H9 (cell line): Measurements from ENCODE around the gene OSM. TPM values are rescaled to one million over a fixed set of nuclear protein-coding genes. Genes with fewer than 3 reads are reported as not detected.

Experiments used
- DNase-seq: peaks from one replicate; pipeline ENCODE4 v3.0.0-alpha.2; 2017
- H2AFZ ChIP-seq: one replicate; pipeline ENCODE4 v1.6.1; 2013; ENCODE audit warnings: mild to moderate bottlenecking, low read length, control low read depth, moderate library complexity
- H2AK5ac ChIP-seq: 2 replicates; pipeline ENCODE4 v1.6.1; 2013; ENCODE audit warnings: low read length, control low read depth, mixed read lengths; ENCODE audit not compliant: insufficient read length
- H2BK120ac ChIP-seq: one replicate; pipeline ENCODE4 v1.6.1; 2013; ENCODE audit warnings: low read depth, mild to moderate bottlenecking, low read length, control low read depth, inconsistent platforms; ENCODE audit not compliant: poor library complexity, severe bottlenecking
- H2BK12ac ChIP-seq: 2 replicates; pipeline ENCODE4 v1.6.1; 2013; ENCODE audit warnings: low read length, control low read depth, mixed read lengths, low read depth; ENCODE audit not compliant: insufficient read length
- H2BK15ac ChIP-seq: 2 replicates; pipeline ENCODE4 v1.6.1; 2013; ENCODE audit warnings: low read depth, low read length, control low read depth
- H2BK20ac ChIP-seq: one replicate; pipeline ENCODE4 v1.6.1; 2013; ENCODE audit warnings: low read depth, mild to moderate bottlenecking, low read length, control low read depth, inconsistent platforms; ENCODE audit not compliant: poor library complexity, severe bottlenecking
- H2BK5ac ChIP-seq: 2 replicates; pipeline ENCODE4 v1.6.1; 2013; ENCODE audit warnings: low read length, control low read depth, mixed read lengths; ENCODE audit not compliant: insufficient read length
- H3K14ac ChIP-seq: 2 replicates; pipeline ENCODE4 v1.6.1; 2013; ENCODE audit warnings: low read length, control low read depth; ENCODE audit not compliant: insufficient read depth
- H3K18ac ChIP-seq: 2 replicates; pipeline ENCODE4 v1.6.1; 2013; ENCODE audit warnings: low read depth, mild to moderate bottlenecking, mixed read lengths, low read length, control low read depth; ENCODE audit not compliant: insufficient read length
- H3K23ac ChIP-seq: 2 replicates; pipeline ENCODE4 v1.6.1; 2013; ENCODE audit warnings: low read length, control low read depth, mixed read lengths, low read depth; ENCODE audit not compliant: insufficient read length
- H3K23me2 ChIP-seq: 2 replicates; pipeline ENCODE4 v1.6.1; 2013; ENCODE audit warnings: low read depth, mild to moderate bottlenecking, mixed read lengths, low read length, control low read depth; ENCODE audit not compliant: insufficient read length, poor library complexity, severe bottlenecking
- H3K27ac ChIP-seq: 2 replicates; pipeline ENCODE4 v1.5.1; 2013; ENCODE audit warnings: low read length, control low read depth, mixed read lengths, low read depth; ENCODE audit not compliant: insufficient read length
- H3K27me3 ChIP-seq: 2 replicates; pipeline ENCODE4 v1.6.1; 2013; ENCODE audit warnings: low read length, control low read depth, inconsistent platforms; ENCODE audit not compliant: insufficient read depth
- H3K4ac ChIP-seq: 2 replicates; pipeline ENCODE4 v1.6.1; 2013; ENCODE audit warnings: low read depth, mild to moderate bottlenecking, control low read depth, inconsistent platforms, low read length, moderate library complexity
- H3K4me1 ChIP-seq: 2 replicates; pipeline ENCODE4 v1.6.1; 2013; ENCODE audit warnings: low read length, control low read depth, inconsistent platforms; ENCODE audit not compliant: insufficient read depth
- H3K4me2 ChIP-seq: 2 replicates; pipeline ENCODE4 v1.6.1; 2013; ENCODE audit warnings: low read length, control low read depth, mixed read lengths; ENCODE audit not compliant: insufficient read length, insufficient read depth
- H3K56ac ChIP-seq: 2 replicates; pipeline ENCODE4 v1.6.1; 2013; ENCODE audit warnings: low read depth, mild to moderate bottlenecking, mixed read lengths, low read length, control low read depth; ENCODE audit not compliant: insufficient read length
- H3K79me1 ChIP-seq: 2 replicates; pipeline ENCODE4 v1.6.1; 2013; ENCODE audit warnings: low read depth, mild to moderate bottlenecking, moderate library complexity, low read length, control low read depth, inconsistent platforms; ENCODE audit not compliant: insufficient read depth, poor library complexity, severe bottlenecking
- H3K79me2 ChIP-seq: 2 replicates; pipeline ENCODE4 v1.6.1; 2013; ENCODE audit warnings: low read length, control low read depth, inconsistent platforms; ENCODE audit not compliant: insufficient read depth
- H3K9ac ChIP-seq: 2 replicates; pipeline ENCODE4 v1.6.1; 2013; ENCODE audit warnings: low read length, control low read depth, mixed read lengths; ENCODE audit not compliant: insufficient read length; ENCODE audit errors: extremely low read depth
- H3K9me3 ChIP-seq: one replicate; pipeline ENCODE4 v1.6.1; 2013; ENCODE audit warnings: low read depth, low read length, inconsistent platforms; ENCODE audit not compliant: control insufficient read depth
- H3T11ph ChIP-seq: one replicate; pipeline ENCODE4 v1.6.1; 2013; ENCODE audit warnings: mild to moderate bottlenecking, low read length, control low read depth, inconsistent platforms
- H4K20me1 ChIP-seq: one replicate; pipeline ENCODE4 v1.6.1; 2013; ENCODE audit not compliant: control insufficient read depth, insufficient read length, insufficient read depth
- H4K5ac ChIP-seq: 2 replicates; pipeline ENCODE4 v1.6.1; 2013; ENCODE audit warnings: low read depth, mild to moderate bottlenecking, mixed read lengths, low read length, control low read depth; ENCODE audit not compliant: insufficient read length
- H4K8ac ChIP-seq: replicated peaks from 2 replicates; pipeline ENCODE4 v1.6.1; 2013; ENCODE audit warnings: low read length, control low read depth, mixed read lengths, low read depth; ENCODE audit not compliant: insufficient read length
- H4K91ac ChIP-seq: 2 replicates; pipeline ENCODE4 v1.6.1; 2013; ENCODE audit warnings: low read depth, mild to moderate bottlenecking, moderate library complexity, mixed read lengths, low read length, control low read depth; ENCODE audit not compliant: insufficient read length
- H3K27ac Mint-ChIP-seq, 3 experiments: 2 replicates in 2 of 3; 3 replicates in 1 of 3; pipeline ENCODE4 v1.8.0; 2020 to 2021; ENCODE audit warnings: mixed read lengths in 3 of 3, mild to moderate bottlenecking in 1 of 3, moderate library complexity in 1 of 3
- H3K27me3 Mint-ChIP-seq: 2 replicates; pipeline ENCODE4 v1.8.0; 2021; ENCODE audit warnings: low read depth, mild to moderate bottlenecking, moderate library complexity, mixed read lengths
- H3K36me3 Mint-ChIP-seq, 3 experiments: 2 replicates in 2 of 3; 3 replicates in 1 of 3; pipeline ENCODE4 v1.8.0; 2020 to 2021; ENCODE audit warnings: low read depth in 3 of 3, mixed read lengths in 3 of 3; ENCODE audit not compliant: insufficient read depth in 1 of 3
- H3K4me1 Mint-ChIP-seq, 2 experiments: 2 replicates each; pipeline ENCODE4 v1.8.0; 2020; ENCODE audit warnings: mixed read lengths in 2 of 2
- H3K4me3 Mint-ChIP-seq, 2 experiments: 2 replicates in 1 of 2; 3 replicates in 1 of 2; pipeline ENCODE4 v1.8.0; 2020 to 2021; ENCODE audit warnings: mild to moderate bottlenecking in 2 of 2, mixed read lengths in 2 of 2, moderate library complexity in 1 of 2
- H3K9me3 Mint-ChIP-seq, 2 experiments: 2 replicates in 1 of 2; 3 replicates in 1 of 2; pipeline ENCODE4 v1.8.0; 2020; ENCODE audit warnings: mild to moderate bottlenecking in 2 of 2, mixed read lengths in 2 of 2, moderate library complexity in 1 of 2
- WGBS: extraction: QIAGEN DNeasy Blood & Tissue Kit; methylation state at CpG from one replicate; pipeline ENCODE4 v1.1.7; 2013; ENCODE audit warnings: missing lambda C conversion rate, low lambda C conversion rate, mixed read lengths; ENCODE audit not compliant: insufficient read length; ENCODE audit errors: extremely low coverage; 5-methylcytosine and 5-hydroxymethylcytosine counted together
- total RNA-seq: library from RNA; stranded (reverse); gene quantifications from 2 replicates; pipeline ENCODE4 v1.2.1, GENCODE V29; 2021
- TF ChIP-seq, protein P1 (sequence below): fragments of 200-600 bp; sonication (generic); conservative IDR thresholded peaks from 3 replicates; pipeline ENCODE4 v1.8.0; 2021; ENCODE audit warnings: antibody characterized with exemption, mild to moderate bottlenecking

The OSM gene
- total RNA-seq, 1 experiment from 2014 or later, result not detected

DNA sequence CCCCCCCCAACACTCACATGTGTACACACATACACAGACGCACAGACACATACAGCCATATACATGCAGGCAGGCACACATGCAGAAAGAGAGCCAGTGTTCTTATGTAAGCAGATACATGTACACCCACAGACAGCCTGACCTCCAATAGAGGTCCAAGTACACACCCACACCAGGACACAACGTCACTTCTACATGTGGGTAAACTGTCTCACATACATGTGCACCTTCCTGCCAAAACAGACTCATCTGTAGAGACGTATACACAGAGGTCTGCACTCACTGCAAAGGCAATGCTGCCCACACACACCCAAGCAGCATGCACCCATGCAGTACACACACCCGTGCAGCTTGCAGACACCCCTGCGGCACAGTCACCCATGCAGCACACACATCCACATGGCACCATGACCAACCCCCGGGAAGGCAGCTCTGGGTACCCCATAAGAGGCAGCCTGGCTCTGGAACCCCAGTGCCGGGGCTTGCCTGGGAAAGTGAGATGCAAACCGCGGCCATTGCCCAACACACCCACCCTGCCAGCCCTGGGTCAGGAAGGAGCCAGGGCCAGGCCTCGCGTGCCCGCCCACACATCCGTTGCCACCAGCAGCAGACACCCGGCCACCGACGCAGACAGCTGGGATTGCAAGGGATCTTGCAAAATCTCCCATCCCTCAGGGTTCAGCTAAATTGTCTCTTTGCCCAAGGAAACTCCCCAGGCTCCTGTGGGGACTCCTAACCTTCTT lies 12.6 kb upstream of the OSM start:
- H3T11ph ChIP-seq, result no peak overlapping the region
- H3K14ac ChIP-seq, result no peak overlapping the region
- Mint-ChIP-seq H3K4me3 (no peak overlapping the region), H3K4me1 (peaks cover 10 to 16% of the 10 kb centered on the region in 2 experiments), H3K27ac (peak overlapping the region in 1 of 3 experiments; percentile 0; a peak in 1 of 7 replicates), H3K9me3 (no peaks in the 10 kb centered on the region), H3K36me3 (no peaks in the 10 kb centered on the region), H3K27me3 (peaks cover 8% of the 10 kb centered on the region)
- H3K4me2 ChIP-seq, result no peak overlapping the region
- H2BK15ac ChIP-seq, result no peak overlapping the region
- H3K27me3 ChIP-seq, result no peaks in the 10 kb centered on the region
- H3K56ac ChIP-seq, result no peak overlapping the region
- H4K20me1 ChIP-seq, result no peaks in the 10 kb centered on the region
- H2BK120ac ChIP-seq, result no peak overlapping the region
- no peak overlapping the region for H3K4ac ChIP-seq
- no peak overlapping the region for H2BK20ac ChIP-seq
- H3K9ac ChIP-seq, result no peak overlapping the region
- no peak overlapping the region for H2AK5ac ChIP-seq
- H3K79me1 ChIP-seq, result no peaks in the 10 kb centered on the region
- H3K23me2 ChIP-seq, result no peaks in the 10 kb centered on the region
- H3K23ac ChIP-seq, result no peak overlapping the region
- no peak overlapping the region for H4K5ac ChIP-seq
- no peak overlapping the region for H2AFZ ChIP-seq
- H2BK12ac ChIP-seq, result no peak overlapping the region
- no peak for DNase-seq
- no peak overlapping the region for H4K91ac ChIP-seq
- no peaks in the 10 kb centered on the region for H3K79me2 ChIP-seq
- TF ChIP-seq, protein P1, sequence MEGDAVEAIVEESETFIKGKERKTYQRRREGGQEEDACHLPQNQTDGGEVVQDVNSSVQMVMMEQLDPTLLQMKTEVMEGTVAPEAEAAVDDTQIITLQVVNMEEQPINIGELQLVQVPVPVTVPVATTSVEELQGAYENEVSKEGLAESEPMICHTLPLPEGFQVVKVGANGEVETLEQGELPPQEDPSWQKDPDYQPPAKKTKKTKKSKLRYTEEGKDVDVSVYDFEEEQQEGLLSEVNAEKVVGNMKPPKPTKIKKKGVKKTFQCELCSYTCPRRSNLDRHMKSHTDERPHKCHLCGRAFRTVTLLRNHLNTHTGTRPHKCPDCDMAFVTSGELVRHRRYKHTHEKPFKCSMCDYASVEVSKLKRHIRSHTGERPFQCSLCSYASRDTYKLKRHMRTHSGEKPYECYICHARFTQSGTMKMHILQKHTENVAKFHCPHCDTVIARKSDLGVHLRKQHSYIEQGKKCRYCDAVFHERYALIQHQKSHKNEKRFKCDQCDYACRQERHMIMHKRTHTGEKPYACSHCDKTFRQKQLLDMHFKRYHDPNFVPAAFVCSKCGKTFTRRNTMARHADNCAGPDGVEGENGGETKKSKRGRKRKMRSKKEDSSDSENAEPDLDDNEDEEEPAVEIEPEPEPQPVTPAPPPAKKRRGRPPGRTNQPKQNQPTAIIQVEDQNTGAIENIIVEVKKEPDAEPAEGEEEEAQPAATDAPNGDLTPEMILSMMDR, result no peak
- H3K9me3 ChIP-seq, result no peaks in the 10 kb centered on the region
- H3K27ac ChIP-seq, result no peak overlapping the region
- H3K4me1 ChIP-seq, result no peaks in the 10 kb centered on the region; the same call in 1 of the 2 replicates
- WGBS, result no CpG with 5 or more reads among the region's 16 CpGs
- no peak overlapping the region for H4K8ac ChIP-seq
- H3K18ac ChIP-seq, result no peak overlapping the region
- H2BK5ac ChIP-seq, result no peak overlapping the region
